Islet precursor cell (in vitro differentiated cells): Measurements from ENCODE around the gene BTG4.
A peak's percentile ranks its signal among the peaks of the same experiment; 100 is the strongest.

Source experiments
- DNase-seq: peaks from one replicate; pipeline ENCODE4 v3.0.0-alpha.2; 2018

Gene BTG4

GRCh38 chr11:111452817-111453552, 59.2 kb downstream of the BTG4 start:
- no peak for DNase-seq

GRCh38 chr11:111452146-111452545, 60.0 kb downstream of the BTG4 start:
- no peak for DNase-seq

GRCh38 chr11:111450480-111451320, 61.5 kb downstream of the BTG4 start:
- DNase-seq = no peak

- peak; percentile 40 for DNase-seq
These were observed 62.3 kb downstream of the BTG4 start for GRCh38 chr11:111449696-111450479.

GRCh38 chr11:111448831-111449557, 63.2 kb downstream of the BTG4 start:
- no peak for DNase-seq

- DNase-seq = no peak
These were observed 63.8 kb downstream of the BTG4 start for GRCh38 chr11:111448414-111448813.

GRCh38 chr11:111447931-111448330, 64.3 kb downstream of the BTG4 start:
- DNase-seq = no peak

GRCh38 chr11:111447112-111447471, 65.1 kb downstream of the BTG4 start:
- DNase-seq = no peak

- DNase-seq = peak; percentile 91
These were observed 65.6 kb downstream of the BTG4 start for GRCh38 chr11:111446404-111447111.

GRCh38 chr11:111445586-111445985, 66.6 kb downstream of the BTG4 start:
- no peak for DNase-seq
